Measurements from ENCODE around the gene SF3B2.

The SF3B2 gene

GRCh38 chr11:66052664-66052982 is 459 bp downstream of the SF3B2 start:
- H3K9ac ChIP-seq (ENCODE audit: low read length): peak overlapping the region; percentile 99
- H3K27me3 ChIP-seq (ENCODE audit: control insufficient read depth, insufficient read depth, low read length): no peaks in the 10 kb centered on the region; the same call in 1 of the 2 replicates
- H3K36me3 ChIP-seq (ENCODE audit: control insufficient read depth, insufficient read depth, low read length): peaks cover 35% of the 10 kb centered on the region
- peak overlapping the region; percentile 98 for H3K4me3 ChIP-seq (ENCODE audit: low read depth, low read length)
- H3K4me1 ChIP-seq (ENCODE audit: control insufficient read depth, insufficient read depth, low read length): peaks cover 19% of the 10 kb centered on the region
- no peaks in the 10 kb centered on the region for H3K9me3 ChIP-seq (ENCODE audit: control insufficient read depth, insufficient read depth, low read depth, low read length)
- peak overlapping the region; percentile 90 for H3K27ac ChIP-seq (ENCODE audit: low read depth, low read length)

- H3K4me3 ChIP-seq (ENCODE audit: low read depth, low read length): no peak overlapping the region
- peaks cover 15% of the 10 kb centered on the region for H3K4me1 ChIP-seq (ENCODE audit: control insufficient read depth, insufficient read depth, low read length)
- H3K27ac ChIP-seq (ENCODE audit: low read depth, low read length): no peak overlapping the region
- H3K9ac ChIP-seq (ENCODE audit: low read length): no peak overlapping the region
- H3K36me3 ChIP-seq (ENCODE audit: control insufficient read depth, insufficient read depth, low read length): peaks cover 57% of the 10 kb centered on the region
- H3K27me3 ChIP-seq (ENCODE audit: control insufficient read depth, insufficient read depth, low read length): no peaks in the 10 kb centered on the region
- H3K9me3 ChIP-seq (ENCODE audit: control insufficient read depth, insufficient read depth, low read depth, low read length): no peaks in the 10 kb centered on the region
These were observed 2.9 kb downstream of the SF3B2 start for GRCh38 chr11:66055021-66055420.

- Histone ChIP-seq H3K27me3 (ENCODE audit: control insufficient read depth, insufficient read depth, low read length) (no peaks in the 10 kb centered on the region), H3K36me3 (ENCODE audit: control insufficient read depth, insufficient read depth, low read length) (peaks cover 72% of the 10 kb centered on the region), H3K9ac (ENCODE audit: low read length) (no peak overlapping the region), H3K9me3 (ENCODE audit: control insufficient read depth, insufficient read depth, low read depth, low read length) (no peaks in the 10 kb centered on the region), H3K4me1 (ENCODE audit: control insufficient read depth, insufficient read depth, low read length) (peaks cover 6% of the 10 kb centered on the region), H3K4me3 (ENCODE audit: low read depth, low read length) (no peak overlapping the region), H3K27ac (ENCODE audit: low read depth, low read length) (no peak overlapping the region)
These were observed 4.3 kb downstream of the SF3B2 start for GRCh38 chr11:66056501-66056900.

- Histone ChIP-seq H3K9ac (ENCODE audit: low read length) (no peak overlapping the region), H3K36me3 (ENCODE audit: control insufficient read depth, insufficient read depth, low read length) (peaks cover 95% of the 10 kb centered on the region), H3K4me1 (ENCODE audit: control insufficient read depth, insufficient read depth, low read length) (no peaks in the 10 kb centered on the region), H3K27ac (ENCODE audit: low read depth, low read length) (no peak overlapping the region), H3K4me3 (ENCODE audit: low read depth, low read length) (no peak overlapping the region), H3K9me3 (ENCODE audit: control insufficient read depth, insufficient read depth, low read depth, low read length) (no peaks in the 10 kb centered on the region), H3K27me3 (ENCODE audit: control insufficient read depth, insufficient read depth, low read length) (no peaks in the 10 kb centered on the region)
These were observed 8.0 kb downstream of the SF3B2 start for GRCh38 chr11:66059966-66060680.

- H3K4me3 ChIP-seq (ENCODE audit: low read depth, low read length): no peak overlapping the region
- H3K9ac ChIP-seq (ENCODE audit: low read length): no peak overlapping the region
- H3K4me1 ChIP-seq (ENCODE audit: control insufficient read depth, insufficient read depth, low read length): no peaks in the 10 kb centered on the region
- no peaks in the 10 kb centered on the region for H3K9me3 ChIP-seq (ENCODE audit: control insufficient read depth, insufficient read depth, low read depth, low read length)
- H3K27ac ChIP-seq (ENCODE audit: low read depth, low read length): no peak overlapping the region
- H3K27me3 ChIP-seq (ENCODE audit: control insufficient read depth, insufficient read depth, low read length): no peaks in the 10 kb centered on the region
- H3K36me3 ChIP-seq (ENCODE audit: control insufficient read depth, insufficient read depth, low read length): peaks cover 96% of the 10 kb centered on the region
These were observed 9.1 kb downstream of the SF3B2 start for GRCh38 chr11:66061268-66061667.

- Histone ChIP-seq H3K9me3 (ENCODE audit: control insufficient read depth, insufficient read depth, low read depth, low read length) (no peaks in the 10 kb centered on the region), H3K4me1 (ENCODE audit: control insufficient read depth, insufficient read depth, low read length) (no peaks in the 10 kb centered on the region), H3K9ac (ENCODE audit: low read length) (no peak overlapping the region), H3K36me3 (ENCODE audit: control insufficient read depth, insufficient read depth, low read length) (peaks cover 96% of the 10 kb centered on the region), H3K27ac (ENCODE audit: low read depth, low read length) (no peak overlapping the region), H3K27me3 (ENCODE audit: control insufficient read depth, insufficient read depth, low read length) (no peaks in the 10 kb centered on the region), H3K4me3 (ENCODE audit: low read depth, low read length) (no peak overlapping the region)
These were observed 10.2 kb downstream of the SF3B2 start for GRCh38 chr11:66062408-66062807.

GRCh38 chr11:66063900-66064299 is 11.7 kb downstream of the SF3B2 start:
- Histone ChIP-seq H3K9ac (ENCODE audit: low read length) (no peak overlapping the region), H3K9me3 (ENCODE audit: control insufficient read depth, insufficient read depth, low read depth, low read length) (no peaks in the 10 kb centered on the region), H3K4me1 (ENCODE audit: control insufficient read depth, insufficient read depth, low read length) (peaks cover 6% of the 10 kb centered on the region), H3K36me3 (ENCODE audit: control insufficient read depth, insufficient read depth, low read length) (peaks cover 98% of the 10 kb centered on the region), H3K4me3 (ENCODE audit: low read depth, low read length) (no peak overlapping the region), H3K27me3 (ENCODE audit: control insufficient read depth, insufficient read depth, low read length) (no peaks in the 10 kb centered on the region), H3K27ac (ENCODE audit: low read depth, low read length) (no peak overlapping the region)

GRCh38 chr11:66064571-66064970 is 12.4 kb downstream of the SF3B2 start:
- Histone ChIP-seq H3K9ac (ENCODE audit: low read length) (no peak overlapping the region), H3K27me3 (ENCODE audit: control insufficient read depth, insufficient read depth, low read length) (no peaks in the 10 kb centered on the region), H3K9me3 (ENCODE audit: control insufficient read depth, insufficient read depth, low read depth, low read length) (no peaks in the 10 kb centered on the region), H3K27ac (ENCODE audit: low read depth, low read length) (no peak overlapping the region), H3K36me3 (ENCODE audit: control insufficient read depth, insufficient read depth, low read length) (peaks cover 96% of the 10 kb centered on the region), H3K4me3 (ENCODE audit: low read depth, low read length) (no peak overlapping the region), H3K4me1 (ENCODE audit: control insufficient read depth, insufficient read depth, low read length) (peaks cover 13% of the 10 kb centered on the region)

GRCh38 chr11:66066751-66067150 is 14.6 kb downstream of the SF3B2 start:
- peaks cover 22% of the 10 kb centered on the region for H3K4me1 ChIP-seq (ENCODE audit: control insufficient read depth, insufficient read depth, low read length)
- no peak overlapping the region for H3K4me3 ChIP-seq (ENCODE audit: low read depth, low read length)
- H3K27me3 ChIP-seq (ENCODE audit: control insufficient read depth, insufficient read depth, low read length): no peaks in the 10 kb centered on the region
- no peaks in the 10 kb centered on the region for H3K9me3 ChIP-seq (ENCODE audit: control insufficient read depth, insufficient read depth, low read depth, low read length)
- peaks cover 75% of the 10 kb centered on the region for H3K36me3 ChIP-seq (ENCODE audit: control insufficient read depth, insufficient read depth, low read length)
- H3K9ac ChIP-seq (ENCODE audit: low read length): no peak overlapping the region
- no peak overlapping the region for H3K27ac ChIP-seq (ENCODE audit: low read depth, low read length)

GRCh38 chr11:66067640-66068039 is 15.5 kb downstream of the SF3B2 start:
- Histone ChIP-seq H3K27ac (ENCODE audit: low read depth, low read length) (no peak overlapping the region), H3K27me3 (ENCODE audit: control insufficient read depth, insufficient read depth, low read length) (no peaks in the 10 kb centered on the region), H3K9ac (ENCODE audit: low read length) (no peak overlapping the region), H3K36me3 (ENCODE audit: control insufficient read depth, insufficient read depth, low read length) (peaks cover 67% of the 10 kb centered on the region), H3K9me3 (ENCODE audit: control insufficient read depth, insufficient read depth, low read depth, low read length) (no peaks in the 10 kb centered on the region), H3K4me3 (ENCODE audit: low read depth, low read length) (no peak overlapping the region), H3K4me1 (ENCODE audit: control insufficient read depth, insufficient read depth, low read length) (peaks cover 23% of the 10 kb centered on the region)

- Histone ChIP-seq H3K4me1 (ENCODE audit: control insufficient read depth, insufficient read depth, low read length) (peaks cover 23% of the 10 kb centered on the region), H3K9ac (ENCODE audit: low read length) (no peak overlapping the region), H3K36me3 (ENCODE audit: control insufficient read depth, insufficient read depth, low read length) (peaks cover 60% of the 10 kb centered on the region), H3K4me3 (ENCODE audit: low read depth, low read length) (no peak overlapping the region), H3K27me3 (ENCODE audit: control insufficient read depth, insufficient read depth, low read length) (no peaks in the 10 kb centered on the region), H3K27ac (ENCODE audit: low read depth, low read length) (no peak overlapping the region), H3K9me3 (ENCODE audit: control insufficient read depth, insufficient read depth, low read depth, low read length) (no peaks in the 10 kb centered on the region)
These were observed 16.1 kb downstream of the SF3B2 start for GRCh38 chr11:66068154-66068821.

Data from HUES6 (cell line).